DMS53 treated with DMSO at 0.1 percent for 48 hours (cell line): Measurements from ENCODE around the gene TCF12.
"Not testable (repeated sequence)": the region's sequence is repeated elsewhere in the genome, so short reads cannot be mapped to it uniquely, and the experiment has no call there.

ENCODE experiments used
- DNase-seq: peaks from one replicate; lab custom pipeline; 2025; ENCODE audit not compliant: unreplicated experiment; lab: John Stamatoyannopoulos, UW

Gene TCF12

GRCh38 chr15:56946150-56946549 is 27.7 kb downstream of the TCF12 start:
- DNase-seq = no peak

GRCh38 chr15:56948000-56948763 is 29.7 kb downstream of the TCF12 start:
- DNase-seq = no peak

GRCh38 chr15:56948764-56949101 is 30.3 kb downstream of the TCF12 start:
- DNase-seq = no peak

- no peak for DNase-seq
Measured at GRCh38 chr15:56950979-56951378, 32.5 kb downstream of the TCF12 start.

DNA sequence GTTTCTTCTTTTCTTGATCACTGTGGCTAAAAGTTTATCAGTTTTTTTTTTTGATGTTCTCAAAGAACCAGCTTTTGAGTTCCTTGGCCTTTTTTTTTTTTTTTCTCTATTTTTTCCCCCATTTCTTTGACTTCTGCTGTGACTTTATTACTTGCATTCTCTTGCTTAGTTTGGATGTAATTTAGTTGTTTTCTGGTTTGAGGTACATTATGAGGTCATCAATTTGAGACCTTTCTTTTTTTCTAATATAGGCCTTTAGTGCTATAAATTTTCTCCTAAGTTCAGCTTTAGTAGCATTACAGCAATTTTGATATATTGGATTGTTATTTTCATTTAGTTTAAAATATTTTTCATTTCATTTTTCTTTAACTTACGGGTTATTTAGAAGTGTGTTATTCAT is 35.3 kb downstream of the TCF12 start:
- DNase-seq = no peak

GRCh38 chr15:56955011-56955410 is 36.6 kb downstream of the TCF12 start:
- not testable (repeated sequence) for DNase-seq

DNA sequence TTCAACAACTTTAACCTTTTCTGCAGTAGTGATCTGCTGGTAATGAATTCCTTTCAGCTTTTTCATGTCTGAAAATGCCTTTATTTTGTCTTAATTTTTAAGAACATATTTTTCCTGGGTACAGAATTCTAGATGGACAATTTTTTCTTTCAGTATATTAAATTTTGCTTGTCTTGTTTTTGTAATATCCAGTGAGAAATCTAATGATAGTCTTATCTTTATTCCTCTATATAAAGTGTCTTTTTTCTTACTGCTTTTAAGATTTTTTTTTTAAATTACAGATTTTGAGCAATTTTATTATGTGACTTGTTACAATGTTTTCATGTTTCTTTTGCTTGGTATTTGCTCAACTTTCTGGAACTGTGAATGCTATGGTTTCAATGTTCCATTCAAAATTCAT is 38.1 kb downstream of the TCF12 start:
- DNase-seq = no peak

DNA sequence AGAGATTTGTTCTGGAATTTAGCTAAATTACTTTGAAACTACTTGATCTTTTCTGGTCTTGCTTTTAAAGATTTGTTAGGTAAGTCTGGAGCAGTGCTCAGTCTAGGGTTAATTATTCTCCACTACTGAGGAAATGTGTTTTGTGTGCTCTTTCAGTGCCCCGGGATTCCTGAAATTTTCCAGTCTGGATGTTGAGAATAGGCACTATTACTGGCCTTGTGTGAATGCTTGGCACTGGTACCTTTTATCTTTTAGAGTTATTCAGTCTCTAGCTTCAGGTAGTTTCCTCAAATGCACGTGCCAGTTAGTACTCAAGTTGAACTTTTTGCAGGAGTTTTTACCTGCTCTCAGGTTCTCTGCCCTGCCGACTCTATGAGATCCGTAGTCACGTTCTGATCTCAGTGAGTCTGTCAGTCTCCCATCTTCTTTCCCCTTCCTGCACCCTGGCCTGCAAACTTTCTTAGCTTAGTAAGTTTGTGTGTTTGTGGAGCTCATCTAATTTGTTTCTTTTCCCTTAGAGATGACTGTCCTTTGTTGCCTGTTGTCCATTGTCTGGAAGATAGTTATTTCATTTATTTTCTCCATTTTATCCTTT is 39.5 kb downstream of the TCF12 start:
- no peak for DNase-seq

- no peak for DNase-seq
Measured at GRCh38 chr15:56959318-56959648, 40.8 kb downstream of the TCF12 start.

GRCh38 chr15:56960116-56960515 is 41.7 kb downstream of the TCF12 start:
- no peak for DNase-seq

DNA sequence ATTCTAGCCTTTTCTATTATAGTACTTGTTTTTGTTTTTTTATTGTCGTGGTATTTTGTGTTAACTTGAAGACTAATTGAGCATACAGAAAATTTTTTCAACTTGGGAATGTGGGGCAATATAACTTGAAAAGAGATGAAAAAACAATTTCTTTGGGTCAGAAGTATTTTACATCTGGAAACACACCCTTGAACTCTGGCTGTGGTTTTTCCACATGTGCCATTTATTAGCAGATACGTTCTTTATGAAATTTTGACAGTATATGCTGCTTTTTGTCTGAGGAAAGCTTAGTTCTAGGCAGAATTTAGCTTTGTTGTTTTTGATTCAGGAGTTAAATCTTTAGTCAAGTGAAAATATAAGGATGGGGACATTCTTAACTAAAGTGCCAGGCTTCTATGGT is 44.7 kb downstream of the TCF12 start:
- no peak for DNase-seq

DNA sequence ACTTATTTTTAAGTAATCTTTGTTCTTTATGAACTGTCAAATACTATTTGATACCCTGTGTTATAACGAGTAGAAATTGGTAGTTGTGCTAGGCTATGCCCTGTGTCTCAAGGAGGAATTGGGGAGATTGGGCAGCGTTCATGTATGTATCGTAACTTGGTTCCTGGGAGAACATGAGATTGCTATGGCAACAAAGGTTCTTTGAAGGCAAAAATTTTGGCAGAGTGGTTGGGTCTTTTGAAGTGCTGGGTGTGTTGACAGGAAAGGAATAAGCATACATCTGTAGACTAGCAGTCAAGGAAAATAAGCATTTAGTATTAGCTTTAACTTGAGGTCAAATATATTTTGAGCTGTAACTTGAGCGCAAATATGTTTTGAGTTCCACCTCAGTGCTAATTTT is 45.3 kb downstream of the TCF12 start:
- DNase-seq = no peak

- DNase-seq = no peak
Measured at GRCh38 chr15:56964182-56964581, 45.7 kb downstream of the TCF12 start.

GRCh38 chr15:56965231-56966013 is 47.0 kb downstream of the TCF12 start:
- DNase-seq = peak; percentile 12

DNA sequence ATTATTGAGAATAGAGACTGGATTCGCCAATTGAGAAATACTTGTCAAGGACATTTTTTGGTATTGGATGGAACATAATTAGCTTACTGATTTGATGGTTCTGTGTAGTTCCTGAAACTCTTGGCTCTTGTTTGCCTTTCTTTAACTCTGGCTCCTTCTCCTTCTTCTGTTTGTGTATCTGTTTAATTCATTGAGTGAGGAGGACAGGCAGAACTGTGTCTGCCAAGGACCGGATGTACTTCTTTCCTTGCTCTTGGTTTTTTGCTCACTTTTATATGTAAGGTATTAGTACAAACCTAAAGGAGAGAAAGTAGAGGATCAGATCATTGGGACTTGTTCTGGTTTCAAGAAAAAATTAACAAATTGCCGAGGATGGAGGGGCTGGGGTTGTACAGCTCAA is 48.9 kb downstream of the TCF12 start:
- no peak for DNase-seq

- no peak for DNase-seq
Measured at GRCh38 chr15:56968256-56968655, 49.8 kb downstream of the TCF12 start.

DNA sequence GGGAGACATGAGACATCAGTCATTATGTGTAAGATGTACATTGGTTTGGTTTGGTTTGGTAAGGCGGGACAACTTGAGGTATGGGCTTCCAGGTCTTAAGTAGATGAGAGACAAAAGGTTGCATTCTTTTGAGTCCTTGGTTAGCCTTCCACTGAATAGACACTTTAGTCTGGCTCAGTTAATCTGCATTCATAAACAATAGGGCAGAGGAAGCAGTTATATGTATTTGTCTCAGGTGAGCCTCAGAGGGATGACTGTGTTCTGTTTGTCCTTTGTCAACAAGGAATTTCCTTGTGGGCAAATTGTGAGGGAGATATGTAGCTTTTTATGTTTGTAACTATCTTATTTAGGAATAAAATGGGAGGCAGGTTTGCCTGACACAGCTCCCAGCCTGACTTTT is 50.4 kb downstream of the TCF12 start:
- peak; percentile 31 for DNase-seq

DNA sequence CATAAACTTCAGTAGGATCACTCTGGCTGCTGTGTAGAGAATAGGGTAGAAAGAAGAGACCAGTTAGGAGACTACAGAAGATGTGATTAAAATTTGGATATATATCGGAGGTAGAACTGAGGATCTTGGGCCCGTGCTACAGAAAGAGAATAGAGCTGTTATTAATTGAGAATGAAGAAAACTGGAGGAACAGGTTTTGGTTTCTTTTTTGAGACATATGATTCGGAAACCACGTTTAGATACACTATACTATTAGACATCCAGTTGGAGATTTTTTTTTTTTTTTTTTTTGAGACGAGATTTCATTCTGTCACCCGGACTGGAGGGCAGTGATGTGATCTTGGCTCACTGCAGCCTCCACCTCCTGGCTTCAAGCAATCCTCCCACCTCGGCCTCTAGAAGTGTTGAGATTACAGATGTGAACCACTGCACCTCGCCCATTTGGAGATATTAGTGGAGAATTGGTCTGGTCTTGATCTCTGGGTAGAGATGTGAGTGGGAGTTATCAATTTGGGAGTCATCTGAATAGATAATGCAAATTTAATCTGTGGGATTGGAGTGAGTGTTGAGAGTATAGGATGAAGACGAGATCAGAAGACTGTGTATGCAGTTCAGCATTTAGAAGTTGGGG is 50.9 kb downstream of the TCF12 start:
- DNase-seq = peak; percentile 13

DNA sequence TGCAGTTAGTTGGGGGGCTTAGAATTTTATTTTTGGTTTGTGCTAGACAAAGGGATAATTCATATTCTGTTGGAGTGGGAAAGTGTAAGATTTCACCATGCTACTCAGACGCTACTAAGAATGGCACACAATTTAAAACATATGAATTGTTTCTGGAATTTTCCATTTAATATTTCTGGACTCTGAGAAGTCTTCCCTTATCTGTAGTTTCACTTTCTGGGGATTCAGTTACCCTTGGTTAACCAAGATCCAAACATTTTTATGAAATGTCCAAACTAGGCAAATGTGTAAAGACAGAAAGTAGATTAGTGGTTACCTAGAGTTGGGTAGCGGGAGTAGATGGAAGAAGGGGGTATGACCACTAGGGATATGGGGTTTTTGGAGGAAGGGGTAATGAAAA is 53.1 kb downstream of the TCF12 start:
- DNase-seq = no peak

DNA sequence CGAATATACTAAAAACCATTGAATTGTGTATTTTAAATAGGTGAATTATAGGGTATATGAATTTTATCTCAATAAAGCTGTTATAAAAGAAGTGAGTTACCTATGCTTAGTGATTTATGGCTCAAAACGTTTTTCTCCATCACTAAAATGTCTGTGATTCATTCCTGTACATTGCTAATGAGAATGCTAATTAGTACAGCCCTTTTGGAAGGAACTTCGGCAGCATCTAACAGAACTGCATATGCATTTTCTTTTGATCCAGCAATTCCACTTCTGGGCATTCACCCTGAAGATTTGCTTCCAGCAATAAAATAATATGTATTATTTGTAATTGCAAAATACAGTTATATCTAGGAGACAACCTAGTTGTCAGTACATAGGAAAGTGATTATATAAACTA is 53.6 kb downstream of the TCF12 start:
- no peak for DNase-seq

DNA sequence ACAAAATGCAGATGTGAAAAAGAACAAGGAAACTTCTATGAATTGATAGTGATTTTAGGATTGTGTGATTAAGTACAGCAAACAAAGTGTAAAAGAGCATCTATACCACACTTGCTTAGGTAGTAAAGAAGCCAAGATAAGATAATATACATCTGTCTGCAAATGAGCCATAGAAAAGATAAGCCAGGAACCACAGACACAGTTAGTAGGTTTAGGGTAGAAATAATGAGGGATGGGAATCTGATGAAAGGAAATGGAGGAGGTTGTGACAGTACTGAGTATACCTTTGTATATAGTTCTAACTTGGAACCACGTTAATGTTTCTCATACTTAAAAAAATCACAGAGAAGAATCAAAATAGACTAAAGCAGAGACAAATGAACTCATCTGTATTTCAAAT is 54.0 kb downstream of the TCF12 start:
- DNase-seq = no peak

DNA sequence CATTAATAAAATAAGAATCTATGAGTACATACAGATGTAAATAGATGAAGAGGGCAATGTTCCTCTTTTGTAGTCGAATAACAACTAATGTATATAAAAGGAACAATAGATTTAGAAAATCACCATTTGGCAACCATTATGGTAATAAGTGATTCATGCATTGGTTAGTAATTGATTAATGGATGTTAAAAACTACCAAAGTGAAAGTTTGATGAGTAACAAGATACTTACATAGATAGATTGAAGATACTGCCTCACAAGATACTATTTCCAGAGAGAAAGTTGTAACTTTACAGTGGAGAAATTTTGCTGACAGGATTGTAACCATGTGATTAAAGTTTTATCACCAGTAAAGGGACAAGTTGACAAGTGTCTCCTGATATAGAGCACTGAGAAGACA is 55.0 kb downstream of the TCF12 start:
- DNase-seq = no peak
